Measurements from ENCODE around the gene RABAC1. TPM values are rescaled to one million over a fixed set of nuclear protein-coding genes. Genes with fewer than 3 reads are reported as not detected.

The RABAC1 gene
- total and polyA plus RNA-seq, 2 experiments from 2014 or later, result 151 to 206 TPM

DNA sequence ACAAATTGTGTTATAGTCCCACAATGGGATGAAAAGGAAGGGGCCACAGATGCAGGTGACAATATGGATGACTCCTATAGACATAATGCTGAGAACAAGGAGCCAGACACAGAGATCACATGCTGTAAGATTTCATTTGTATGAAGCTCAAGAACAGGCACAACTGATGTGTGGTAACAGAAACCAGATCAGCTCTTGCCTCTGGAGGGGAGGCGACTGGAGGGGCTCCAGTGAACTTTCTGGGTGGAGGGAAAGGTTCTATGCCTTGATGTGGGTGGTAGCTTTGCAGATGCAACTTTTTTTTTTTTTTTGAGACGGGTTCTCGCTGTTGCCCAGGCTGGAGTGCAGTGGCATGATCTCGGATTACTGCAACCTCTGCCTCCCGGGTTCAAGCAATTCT lies 6.0 kb upstream of the RABAC1 start:
- Histone ChIP-seq H3F3A (replicated peaks; ENCODE audit: low read depth) (0 out of 2 replicates have a peak, but pooled peaks cover 3% of the 10 kb centered on the region), H3K27me3 (ENCODE audit: insufficient read depth) (no peaks in the 10 kb centered on the region), H3K4me1 (ENCODE audit: insufficient read depth) (no peaks in the 10 kb centered on the region), H3K79me2 (replicated peaks; ENCODE audit: insufficient read depth) (no peaks in the 10 kb centered on the region), H3K4me3 (no peak overlapping the region), H2AFZ (no peak overlapping the region), H3K9me2 (ENCODE audit: insufficient read depth) (no peaks in the 10 kb centered on the region), H3K36me3 (ENCODE audit: insufficient read depth) (no peaks in the 10 kb centered on the region), H3K27ac (ENCODE audit: low read depth) (no peak overlapping the region), H3K4me2 (no peak overlapping the region), H4K20me1 (replicated peaks; ENCODE audit: insufficient read depth) (no peaks in the 10 kb centered on the region)
- H3K27ac Mint-ChIP-seq, result no peak overlapping the region
- ATAC-seq (no peak), DNase-seq (ENCODE audit: low spot score) (no peak)
- no peaks in the 10 kb centered on the region; the same call in 2 of the 3 replicates for H3K9me3 Mint-ChIP-seq
- peaks cover 10% of the 10 kb centered on the region; the same call in 1 of the 3 replicates for H3K36me3 Mint-ChIP-seq (ENCODE audit: low read depth)
- H3K4me3 Mint-ChIP-seq, result no peak overlapping the region
- TF ChIP-seq, protein P1, sequence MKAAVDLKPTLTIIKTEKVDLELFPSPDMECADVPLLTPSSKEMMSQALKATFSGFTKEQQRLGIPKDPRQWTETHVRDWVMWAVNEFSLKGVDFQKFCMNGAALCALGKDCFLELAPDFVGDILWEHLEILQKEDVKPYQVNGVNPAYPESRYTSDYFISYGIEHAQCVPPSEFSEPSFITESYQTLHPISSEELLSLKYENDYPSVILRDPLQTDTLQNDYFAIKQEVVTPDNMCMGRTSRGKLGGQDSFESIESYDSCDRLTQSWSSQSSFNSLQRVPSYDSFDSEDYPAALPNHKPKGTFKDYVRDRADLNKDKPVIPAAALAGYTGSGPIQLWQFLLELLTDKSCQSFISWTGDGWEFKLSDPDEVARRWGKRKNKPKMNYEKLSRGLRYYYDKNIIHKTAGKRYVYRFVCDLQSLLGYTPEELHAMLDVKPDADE (IDR thresholded peaks at IDR 0.05), result no peak
- TF ChIP-seq NANOG (IDR thresholded peaks at IDR 0.05; ENCODE audit: borderline replicate concordance) (no peak), JUNB (IDR thresholded peaks at IDR 0.05; ENCODE audit: unreplicated experiment) (no peak), STAT1 (IDR thresholded peaks at IDR 0.05; ENCODE audit: unreplicated experiment) (no peak), ZNF331 (CRISPR knock-in tag; IDR thresholded peaks at IDR 0.05; ENCODE audit: low read depth) (no peak), POLR2AphosphoS5 (IDR thresholded peaks at IDR 0.05; ENCODE audit: low read depth) (no peak), EZH2 (IDR thresholded peaks at IDR 0.05; ENCODE audit: low read depth, unreplicated experiment) (no peak), EZH2phosphoT487 (IDR thresholded peaks at IDR 0.05; ENCODE audit: unreplicated experiment) (no peak), ZNF114 (CRISPR knock-in tag; IDR thresholded peaks at IDR 0.05) (no peak), CREB1 (CRISPR knock-in tag; IDR thresholded peaks at IDR 0.05; ENCODE audit: low read depth) (no peak)
- TF ChIP-seq, protein P2, sequence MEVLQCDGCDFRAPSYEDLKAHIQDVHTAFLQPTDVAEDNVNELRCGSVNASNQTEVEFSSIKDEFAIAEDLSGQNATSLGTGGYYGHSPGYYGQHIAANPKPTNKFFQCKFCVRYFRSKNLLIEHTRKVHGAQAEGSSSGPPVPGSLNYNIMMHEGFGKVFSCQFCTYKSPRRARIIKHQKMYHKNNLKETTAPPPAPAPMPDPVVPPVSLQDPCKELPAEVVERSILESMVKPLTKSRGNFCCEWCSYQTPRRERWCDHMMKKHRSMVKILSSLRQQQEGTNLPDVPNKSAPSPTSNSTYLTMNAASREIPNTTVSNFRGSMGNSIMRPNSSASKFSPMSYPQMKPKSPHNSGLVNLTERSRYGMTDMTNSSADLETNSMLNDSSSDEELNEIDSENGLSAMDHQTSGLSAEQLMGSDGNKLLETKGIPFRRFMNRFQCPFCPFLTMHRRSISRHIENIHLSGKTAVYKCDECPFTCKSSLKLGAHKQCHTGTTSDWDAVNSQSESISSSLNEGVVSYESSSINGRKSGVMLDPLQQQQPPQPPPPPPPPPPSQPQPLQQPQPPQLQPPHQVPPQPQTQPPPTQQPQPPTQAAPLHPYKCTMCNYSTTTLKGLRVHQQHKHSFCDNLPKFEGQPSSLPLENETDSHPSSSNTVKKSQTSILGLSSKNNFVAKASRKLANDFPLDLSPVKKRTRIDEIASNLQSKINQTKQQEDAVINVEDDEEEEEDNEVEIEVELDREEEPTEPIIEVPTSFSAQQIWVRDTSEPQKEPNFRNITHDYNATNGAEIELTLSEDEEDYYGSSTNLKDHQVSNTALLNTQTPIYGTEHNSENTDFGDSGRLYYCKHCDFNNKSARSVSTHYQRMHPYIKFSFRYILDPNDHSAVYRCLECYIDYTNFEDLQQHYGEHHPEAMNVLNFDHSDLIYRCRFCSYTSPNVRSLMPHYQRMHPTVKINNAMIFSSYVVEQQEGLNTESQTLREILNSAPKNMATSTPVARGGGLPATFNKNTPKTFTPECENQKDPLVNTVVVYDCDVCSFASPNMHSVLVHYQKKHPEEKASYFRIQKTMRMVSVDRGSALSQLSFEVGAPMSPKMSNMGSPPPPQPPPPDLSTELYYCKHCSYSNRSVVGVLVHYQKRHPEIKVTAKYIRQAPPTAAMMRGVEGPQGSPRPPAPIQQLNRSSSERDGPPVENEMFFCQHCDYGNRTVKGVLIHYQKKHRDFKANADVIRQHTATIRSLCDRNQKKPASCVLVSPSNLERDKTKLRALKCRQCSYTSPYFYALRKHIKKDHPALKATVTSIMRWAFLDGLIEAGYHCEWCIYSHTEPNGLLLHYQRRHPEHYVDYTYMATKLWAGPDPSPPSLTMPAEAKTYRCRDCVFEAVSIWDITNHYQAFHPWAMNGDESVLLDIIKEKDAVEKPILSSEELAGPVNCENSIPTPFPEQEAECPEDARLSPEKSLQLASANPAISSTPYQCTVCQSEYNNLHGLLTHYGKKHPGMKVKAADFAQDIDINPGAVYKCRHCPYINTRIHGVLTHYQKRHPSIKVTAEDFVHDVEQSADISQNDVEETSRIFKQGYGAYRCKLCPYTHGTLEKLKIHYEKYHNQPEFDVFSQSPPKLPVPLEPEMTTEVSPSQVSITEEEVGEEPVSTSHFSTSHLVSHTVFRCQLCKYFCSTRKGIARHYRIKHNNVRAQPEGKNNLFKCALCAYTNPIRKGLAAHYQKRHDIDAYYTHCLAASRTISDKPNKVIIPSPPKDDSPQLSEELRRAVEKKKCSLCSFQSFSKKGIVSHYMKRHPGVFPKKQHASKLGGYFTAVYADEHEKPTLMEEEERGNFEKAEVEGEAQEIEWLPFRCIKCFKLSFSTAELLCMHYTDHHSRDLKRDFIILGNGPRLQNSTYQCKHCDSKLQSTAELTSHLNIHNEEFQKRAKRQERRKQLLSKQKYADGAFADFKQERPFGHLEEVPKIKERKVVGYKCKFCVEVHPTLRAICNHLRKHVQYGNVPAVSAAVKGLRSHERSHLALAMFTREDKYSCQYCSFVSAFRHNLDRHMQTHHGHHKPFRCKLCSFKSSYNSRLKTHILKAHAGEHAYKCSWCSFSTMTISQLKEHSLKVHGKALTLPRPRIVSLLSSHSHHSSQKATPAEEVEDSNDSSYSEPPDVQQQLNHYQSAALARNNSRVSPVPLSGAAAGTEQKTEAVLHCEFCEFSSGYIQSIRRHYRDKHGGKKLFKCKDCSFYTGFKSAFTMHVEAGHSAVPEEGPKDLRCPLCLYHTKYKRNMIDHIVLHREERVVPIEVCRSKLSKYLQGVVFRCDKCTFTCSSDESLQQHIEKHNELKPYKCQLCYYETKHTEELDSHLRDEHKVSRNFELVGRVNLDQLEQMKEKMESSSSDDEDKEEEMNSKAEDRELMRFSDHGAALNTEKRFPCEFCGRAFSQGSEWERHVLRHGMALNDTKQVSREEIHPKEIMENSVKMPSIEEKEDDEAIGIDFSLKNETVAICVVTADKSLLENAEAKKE (CRISPR knock-in tag; IDR thresholded peaks at IDR 0.05), result no peak
- TF ChIP-seq, protein P3, sequence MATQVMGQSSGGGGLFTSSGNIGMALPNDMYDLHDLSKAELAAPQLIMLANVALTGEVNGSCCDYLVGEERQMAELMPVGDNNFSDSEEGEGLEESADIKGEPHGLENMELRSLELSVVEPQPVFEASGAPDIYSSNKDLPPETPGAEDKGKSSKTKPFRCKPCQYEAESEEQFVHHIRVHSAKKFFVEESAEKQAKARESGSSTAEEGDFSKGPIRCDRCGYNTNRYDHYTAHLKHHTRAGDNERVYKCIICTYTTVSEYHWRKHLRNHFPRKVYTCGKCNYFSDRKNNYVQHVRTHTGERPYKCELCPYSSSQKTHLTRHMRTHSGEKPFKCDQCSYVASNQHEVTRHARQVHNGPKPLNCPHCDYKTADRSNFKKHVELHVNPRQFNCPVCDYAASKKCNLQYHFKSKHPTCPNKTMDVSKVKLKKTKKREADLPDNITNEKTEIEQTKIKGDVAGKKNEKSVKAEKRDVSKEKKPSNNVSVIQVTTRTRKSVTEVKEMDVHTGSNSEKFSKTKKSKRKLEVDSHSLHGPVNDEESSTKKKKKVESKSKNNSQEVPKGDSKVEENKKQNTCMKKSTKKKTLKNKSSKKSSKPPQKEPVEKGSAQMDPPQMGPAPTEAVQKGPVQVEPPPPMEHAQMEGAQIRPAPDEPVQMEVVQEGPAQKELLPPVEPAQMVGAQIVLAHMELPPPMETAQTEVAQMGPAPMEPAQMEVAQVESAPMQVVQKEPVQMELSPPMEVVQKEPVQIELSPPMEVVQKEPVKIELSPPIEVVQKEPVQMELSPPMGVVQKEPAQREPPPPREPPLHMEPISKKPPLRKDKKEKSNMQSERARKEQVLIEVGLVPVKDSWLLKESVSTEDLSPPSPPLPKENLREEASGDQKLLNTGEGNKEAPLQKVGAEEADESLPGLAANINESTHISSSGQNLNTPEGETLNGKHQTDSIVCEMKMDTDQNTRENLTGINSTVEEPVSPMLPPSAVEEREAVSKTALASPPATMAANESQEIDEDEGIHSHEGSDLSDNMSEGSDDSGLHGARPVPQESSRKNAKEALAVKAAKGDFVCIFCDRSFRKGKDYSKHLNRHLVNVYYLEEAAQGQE (IDR thresholded peaks at IDR 0.05; ENCODE audit: unreplicated experiment), result no peak
- TF ChIP-seq, protein P4, sequence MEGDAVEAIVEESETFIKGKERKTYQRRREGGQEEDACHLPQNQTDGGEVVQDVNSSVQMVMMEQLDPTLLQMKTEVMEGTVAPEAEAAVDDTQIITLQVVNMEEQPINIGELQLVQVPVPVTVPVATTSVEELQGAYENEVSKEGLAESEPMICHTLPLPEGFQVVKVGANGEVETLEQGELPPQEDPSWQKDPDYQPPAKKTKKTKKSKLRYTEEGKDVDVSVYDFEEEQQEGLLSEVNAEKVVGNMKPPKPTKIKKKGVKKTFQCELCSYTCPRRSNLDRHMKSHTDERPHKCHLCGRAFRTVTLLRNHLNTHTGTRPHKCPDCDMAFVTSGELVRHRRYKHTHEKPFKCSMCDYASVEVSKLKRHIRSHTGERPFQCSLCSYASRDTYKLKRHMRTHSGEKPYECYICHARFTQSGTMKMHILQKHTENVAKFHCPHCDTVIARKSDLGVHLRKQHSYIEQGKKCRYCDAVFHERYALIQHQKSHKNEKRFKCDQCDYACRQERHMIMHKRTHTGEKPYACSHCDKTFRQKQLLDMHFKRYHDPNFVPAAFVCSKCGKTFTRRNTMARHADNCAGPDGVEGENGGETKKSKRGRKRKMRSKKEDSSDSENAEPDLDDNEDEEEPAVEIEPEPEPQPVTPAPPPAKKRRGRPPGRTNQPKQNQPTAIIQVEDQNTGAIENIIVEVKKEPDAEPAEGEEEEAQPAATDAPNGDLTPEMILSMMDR (conservative IDR thresholded peaks at IDR 0.05; ENCODE audit: low read depth in 2 of 2), result no peak
- H3K4me1 Mint-ChIP-seq, result peaks cover 3% of the 10 kb centered on the region; the same call in 2 of the 3 replicates
- H3K27me3 Mint-ChIP-seq (ENCODE audit: insufficient read depth, low read depth, poor library complexity), result peaks cover 12% of the 10 kb centered on the region
